Lower lobe of right lung (tissue), 2 donors: ENCODE results near the gene EPB41L3. TPM values are rescaled to one million over a fixed set of nuclear protein-coding genes. Genes with fewer than 3 reads are reported as not detected.

Experiments
- ATAC-seq, 2 donors: fragments of 200-7000 bp; cut with Tn5 transposase; one replicate each; pipeline ENCODE4 v1.9.1; 2020 to 2022; ENCODE audit warnings: mild to moderate bottlenecking in 2 of 2, moderate library complexity in 2 of 2
- DNase-seq: peaks from one replicate; pipeline ENCODE4 v3.0.0-alpha.2; 2020
- H3K27ac ChIP-seq: fragments of 200-600 bp; one replicate; pipeline ENCODE4 v1.8.0; 2022
- H3K27me3 ChIP-seq: fragments of 200-600 bp; one replicate; pipeline ENCODE4 v1.8.0; 2022; ENCODE audit warnings: low read depth
- H3K36me3 ChIP-seq: fragments of 200-600 bp; one replicate; pipeline ENCODE4 v1.8.0; 2022; ENCODE audit warnings: mild to moderate bottlenecking
- H3K4me1 ChIP-seq: fragments of 200-600 bp; one replicate; pipeline ENCODE4 v1.8.0; 2022
- H3K4me3 ChIP-seq: fragments of 200-600 bp; one replicate; pipeline ENCODE4 v1.8.0; 2022; ENCODE audit warnings: mild to moderate bottlenecking
- H3K9me3 ChIP-seq: fragments of 200-600 bp; one replicate; pipeline ENCODE4 v1.8.0; 2022
- intact Hi-C: fragments of 100-400 bp; cut with DNase I; formaldehyde crosslinking; loops from one replicate; pipeline ENCODE4 v1.11.0; 2022
- total RNA-seq: library from RNA; stranded (reverse); fragmentation: NEBNext Ultra II Directional; extraction: Animal tissue kit (Norgen Biotek cat#: 25700); gene quantifications from one replicate; pipeline ENCODE4 v1.2.1, GENCODE V29; 2021
- TF ChIP-seq, protein P1 (sequence below): fragments of 200-600 bp; IDR thresholded peaks from one replicate; pipeline ENCODE4 v1.8.0; 2022; ENCODE audit warnings: antibody characterized with exemption, mild to moderate bottlenecking
- donor health status: DM: no; HTN: yes; CAD: no; lungs with severe emphysema.

The EPB41L3 gene
- total RNA-seq, 1 donor from 2014 or later, result 72.5 TPM

DNA sequence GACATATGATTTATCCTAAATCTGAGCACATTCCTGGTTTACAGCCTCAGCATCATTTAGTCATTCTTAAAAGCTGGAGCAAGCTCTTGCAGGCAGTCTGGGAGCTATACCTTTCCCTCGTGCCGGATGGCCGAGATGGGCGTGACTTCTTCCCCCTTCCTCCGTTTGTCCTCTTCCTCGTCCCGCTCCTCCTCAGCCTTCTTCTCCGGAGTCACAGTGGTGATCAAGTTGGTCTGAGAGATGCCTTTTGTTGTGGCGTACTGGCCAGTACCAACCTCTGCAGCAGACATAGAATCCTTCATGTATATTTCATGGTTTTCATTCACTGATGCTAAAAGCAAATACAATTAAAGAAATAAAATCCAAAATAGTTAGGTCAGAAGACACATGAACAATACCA is 124.2 kb downstream of the EPB41L3 start:
- intact Hi-C loops, result no loop called here
- TF ChIP-seq, protein P1, sequence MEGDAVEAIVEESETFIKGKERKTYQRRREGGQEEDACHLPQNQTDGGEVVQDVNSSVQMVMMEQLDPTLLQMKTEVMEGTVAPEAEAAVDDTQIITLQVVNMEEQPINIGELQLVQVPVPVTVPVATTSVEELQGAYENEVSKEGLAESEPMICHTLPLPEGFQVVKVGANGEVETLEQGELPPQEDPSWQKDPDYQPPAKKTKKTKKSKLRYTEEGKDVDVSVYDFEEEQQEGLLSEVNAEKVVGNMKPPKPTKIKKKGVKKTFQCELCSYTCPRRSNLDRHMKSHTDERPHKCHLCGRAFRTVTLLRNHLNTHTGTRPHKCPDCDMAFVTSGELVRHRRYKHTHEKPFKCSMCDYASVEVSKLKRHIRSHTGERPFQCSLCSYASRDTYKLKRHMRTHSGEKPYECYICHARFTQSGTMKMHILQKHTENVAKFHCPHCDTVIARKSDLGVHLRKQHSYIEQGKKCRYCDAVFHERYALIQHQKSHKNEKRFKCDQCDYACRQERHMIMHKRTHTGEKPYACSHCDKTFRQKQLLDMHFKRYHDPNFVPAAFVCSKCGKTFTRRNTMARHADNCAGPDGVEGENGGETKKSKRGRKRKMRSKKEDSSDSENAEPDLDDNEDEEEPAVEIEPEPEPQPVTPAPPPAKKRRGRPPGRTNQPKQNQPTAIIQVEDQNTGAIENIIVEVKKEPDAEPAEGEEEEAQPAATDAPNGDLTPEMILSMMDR, result no peak
- peaks cover 18% of the 10 kb centered on the region for H3K4me1 ChIP-seq
- H3K9me3 ChIP-seq, result no peaks in the 10 kb centered on the region
- ATAC-seq (no peak), DNase-seq (no peak)
- peaks cover 14% of the 10 kb centered on the region for H3K36me3 ChIP-seq
- no peak overlapping the region for H3K4me3 ChIP-seq
- no peaks in the 10 kb centered on the region for H3K27me3 ChIP-seq
- H3K27ac ChIP-seq, result no peak overlapping the region

DNA sequence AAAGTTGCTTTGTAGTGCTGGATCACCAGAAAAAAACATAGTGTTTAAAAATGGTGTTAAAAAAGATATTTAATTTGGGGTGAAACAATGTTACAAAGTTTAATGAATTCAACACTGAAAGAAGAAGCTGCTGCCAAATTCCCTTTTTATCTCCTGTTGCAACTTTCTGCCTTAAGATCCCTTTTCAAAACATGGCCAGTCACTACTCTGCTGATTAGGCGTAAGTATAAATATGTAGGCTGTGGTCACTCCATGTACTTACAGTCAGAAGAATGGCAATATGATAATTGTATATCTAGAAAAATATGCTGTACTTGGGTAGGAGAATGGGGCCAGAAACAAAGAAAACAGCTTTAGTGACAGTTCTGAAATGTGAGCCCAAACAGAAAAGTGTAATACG is 124.8 kb downstream of the EPB41L3 start:
- no peak overlapping the region for H3K27ac ChIP-seq
- no peaks in the 10 kb centered on the region for H3K27me3 ChIP-seq

DNA sequence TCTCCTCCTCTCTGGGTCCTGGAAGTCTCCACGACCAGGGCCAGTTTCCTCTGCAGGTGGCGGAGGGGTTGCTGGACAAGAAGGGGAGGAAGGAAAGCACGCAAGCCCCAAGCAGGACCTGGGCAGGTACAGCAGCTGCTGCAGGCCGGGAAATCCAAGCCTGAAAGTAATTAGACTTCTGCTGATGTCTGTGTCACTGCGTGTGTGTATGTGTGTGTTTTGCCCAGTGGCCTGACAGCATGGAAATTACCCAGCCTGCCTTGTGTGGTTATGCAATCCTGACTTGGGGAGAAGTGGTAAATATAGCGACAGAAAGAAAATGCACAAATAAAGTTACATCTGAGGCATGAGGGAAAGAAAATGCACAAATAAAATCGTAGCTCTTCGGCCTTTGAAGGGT is 126.5 kb downstream of the EPB41L3 start:
- intact Hi-C loops, result no loop called here
- ATAC-seq, result peak; percentile 84 to 85
- H3K36me3 ChIP-seq, result no peaks in the 10 kb centered on the region
- TF ChIP-seq, protein P1, result no peak
- H3K4me3 ChIP-seq, result peak overlapping the region; percentile 15
- no peaks in the 10 kb centered on the region for H3K9me3 ChIP-seq
- no peaks in the 10 kb centered on the region for H3K27me3 ChIP-seq
- no peak overlapping the region for H3K27ac ChIP-seq
- H3K4me1 ChIP-seq, result peaks cover 18% of the 10 kb centered on the region
- no peak for DNase-seq

More for the DNA sequence above, 124.8 kb downstream of the EPB41L3 start:
- Histone ChIP-seq H3K36me3 (peaks cover 14% of the 10 kb centered on the region), H3K4me1 (peaks cover 18% of the 10 kb centered on the region), H3K4me3 (no peak overlapping the region), H3K9me3 (no peaks in the 10 kb centered on the region)
- DNase-seq (no peak), ATAC-seq (no peak)
- intact Hi-C loops, result no loop called here
- TF ChIP-seq, protein P1, result no peak

DNA sequence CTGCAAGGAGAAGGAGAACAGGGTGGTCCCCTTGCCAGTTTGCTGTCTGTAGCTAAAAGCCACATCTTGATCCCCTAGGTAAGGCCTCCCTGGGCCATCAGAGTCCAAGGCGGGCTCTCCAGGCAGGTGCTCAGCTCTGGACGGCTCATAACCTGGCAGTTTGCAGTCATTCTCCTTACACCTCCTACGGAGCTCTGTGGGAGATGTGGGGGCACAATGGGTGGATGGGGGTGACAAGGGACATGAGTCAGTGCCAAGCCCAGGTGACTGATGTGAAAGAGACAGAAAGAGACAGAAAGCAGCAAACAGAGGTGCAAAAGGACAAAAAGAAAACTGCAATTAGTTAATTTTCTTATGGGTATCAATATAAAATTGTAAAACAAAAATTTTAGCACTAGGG is 127.7 kb downstream of the EPB41L3 start:
- no peak for DNase-seq
- TF ChIP-seq, protein P1, result no peak
- H3K9me3 ChIP-seq, result no peaks in the 10 kb centered on the region
- H3K36me3 ChIP-seq, result no peaks in the 10 kb centered on the region
- H3K4me1 ChIP-seq, result peaks cover 17% of the 10 kb centered on the region
- H3K27me3 ChIP-seq, result no peaks in the 10 kb centered on the region
- no peak overlapping the region for H3K4me3 ChIP-seq
- intact Hi-C loops, result no loop called here
- ATAC-seq, result no peak
- H3K27ac ChIP-seq, result no peak overlapping the region

DNA sequence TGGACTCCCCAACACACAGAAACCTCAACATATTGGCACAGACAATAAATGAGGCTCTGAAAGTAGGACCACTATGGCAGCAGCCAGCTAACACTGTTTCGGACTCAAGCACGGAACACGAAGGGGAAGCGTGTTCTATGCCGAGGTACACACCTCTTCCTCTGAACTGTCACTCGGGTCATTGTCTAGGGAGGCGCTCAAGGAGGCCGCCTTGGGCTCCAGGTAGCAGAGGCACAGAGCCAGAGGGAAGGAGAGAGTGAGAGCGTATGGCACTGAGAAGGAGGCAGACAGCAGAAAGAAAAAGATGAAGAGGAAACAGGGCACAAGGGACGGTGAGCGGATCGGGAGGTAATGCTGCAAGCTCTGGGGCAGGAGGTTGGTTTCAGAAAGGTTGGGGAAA is 128.1 kb downstream of the EPB41L3 start:
- no peaks in the 10 kb centered on the region for H3K27me3 ChIP-seq
- H3K4me3 ChIP-seq, result no peak overlapping the region
- no peak for ATAC-seq
- no peaks in the 10 kb centered on the region for H3K36me3 ChIP-seq
- no peak overlapping the region for H3K27ac ChIP-seq
- H3K9me3 ChIP-seq, result no peaks in the 10 kb centered on the region
- DNase-seq, result no peak
- peaks cover 14% of the 10 kb centered on the region for H3K4me1 ChIP-seq
- TF ChIP-seq, protein P1, result no peak
- intact Hi-C loops, result no loop called here

DNA sequence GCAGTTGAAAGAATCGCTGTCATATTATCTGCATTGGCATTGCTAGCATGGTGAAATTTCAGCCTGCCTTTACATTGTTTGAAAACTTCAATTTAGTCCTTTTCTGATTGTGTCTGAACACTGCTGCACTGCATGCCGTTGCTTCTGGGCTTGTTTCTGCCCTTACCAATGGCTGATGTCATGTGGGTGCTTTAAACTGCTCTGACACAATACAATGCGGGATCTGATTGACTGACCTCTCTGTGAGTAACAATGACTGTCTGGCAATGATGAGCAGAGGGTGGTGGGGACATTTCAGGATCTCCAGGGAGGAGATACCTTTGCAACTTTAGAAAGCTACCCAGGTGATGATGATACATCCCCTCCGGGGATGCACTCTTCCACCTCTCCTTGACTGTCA is 128.8 kb downstream of the EPB41L3 start:
- Histone ChIP-seq H3K36me3 (peaks cover 4% of the 10 kb centered on the region), H3K27me3 (no peaks in the 10 kb centered on the region), H3K9me3 (no peaks in the 10 kb centered on the region), H3K27ac (no peak overlapping the region), H3K4me3 (no peak overlapping the region), H3K4me1 (peaks cover 14% of the 10 kb centered on the region)
- intact Hi-C loops, result no loop called here
- ATAC-seq, result no peak
- TF ChIP-seq, protein P1, result no peak
- DNase-seq, result no peak
